ENCODE results near the gene NGEF.
A peak's percentile ranks its signal among the peaks of the same experiment; 100 is the strongest.

The NGEF gene

GRCh38 chr2:232959139-232959538 lies 53.9 kb downstream of the NGEF start:
- DNase-seq: no peak

GRCh38 chr2:232957657-232958090 lies 55.4 kb downstream of the NGEF start:
- DNase-seq: no peak

GRCh38 chr2:232955856-232956255 lies 57.2 kb downstream of the NGEF start:
- DNase-seq: peak in 1 of 3 experiments; percentile 30

- no peak for DNase-seq
Measured at GRCh38 chr2:232954691-232955090, 58.4 kb downstream of the NGEF start.

GRCh38 chr2:232951891-232952290 lies 61.2 kb downstream of the NGEF start:
- DNase-seq: no peak

GRCh38 chr2:232951181-232951580 lies 61.9 kb downstream of the NGEF start:
- no peak for DNase-seq

- no peak for DNase-seq
Measured at GRCh38 chr2:232950751-232951150, 62.3 kb downstream of the NGEF start.

- DNase-seq: no peak
Measured at GRCh38 chr2:232949016-232949415, 64.0 kb downstream of the NGEF start.

GRCh38 chr2:232942831-232943230 lies 70.2 kb downstream of the NGEF start:
- no peak for DNase-seq

GRCh38 chr2:232941912-232942594 lies 71.0 kb downstream of the NGEF start:
- no peak for DNase-seq

GRCh38 chr2:232941400-232941799 lies 71.7 kb downstream of the NGEF start:
- no peak for DNase-seq

- DNase-seq: no peak
Measured at GRCh38 chr2:232940724-232941123, 72.3 kb downstream of the NGEF start.

GRCh38 chr2:232937278-232937906 lies 75.7 kb downstream of the NGEF start:
- DNase-seq: no peak

GRCh38 chr2:232931636-232932035 lies 81.4 kb downstream of the NGEF start:
- DNase-seq: no peak

GRCh38 chr2:232930059-232930400 lies 83.0 kb downstream of the NGEF start:
- DNase-seq: no peak

- no peak for DNase-seq
Measured at GRCh38 chr2:232929303-232930058, 83.6 kb downstream of the NGEF start.

GRCh38 chr2:232928551-232929302 lies 84.3 kb downstream of the NGEF start:
- no peak for DNase-seq

- DNase-seq: peak in 2 of 3 experiments; percentile 52 to 63
Measured at GRCh38 chr2:232927793-232928550, 85.1 kb downstream of the NGEF start.

GRCh38 chr2:232927032-232927792 lies 85.8 kb downstream of the NGEF start:
- no peak for DNase-seq

- peak in 1 of 3 experiments; percentile 41 for DNase-seq
Measured at GRCh38 chr2:232926431-232926939, 86.6 kb downstream of the NGEF start.

GRCh38 chr2:232925821-232926156 lies 87.3 kb downstream of the NGEF start:
- no peak for DNase-seq
